Breast epithelium (tissue), 3 donors: Measurements from ENCODE around the gene PABPC1L.

ENCODE experiments used
- POLR2AphosphoS5 ChIP-seq, 3 donors: sonication (generic); formaldehyde crosslinking; IDR thresholded peaks; one replicate each; pipeline ENCODE4 v1.6.1; 2017; ENCODE audit warnings: antibody characterized with exemption in 3 of 3
- TF ChIP-seq, protein P1 (sequence below), 3 donors: fragments of 450-650 bp; IDR thresholded peaks; one replicate each; pipeline ENCODE4 v1.5.1; 2016 to 2017; ENCODE audit warnings: antibody characterized with exemption in 3 of 3, mild to moderate bottlenecking in 3 of 3, moderate library complexity in 3 of 3

DNA sequence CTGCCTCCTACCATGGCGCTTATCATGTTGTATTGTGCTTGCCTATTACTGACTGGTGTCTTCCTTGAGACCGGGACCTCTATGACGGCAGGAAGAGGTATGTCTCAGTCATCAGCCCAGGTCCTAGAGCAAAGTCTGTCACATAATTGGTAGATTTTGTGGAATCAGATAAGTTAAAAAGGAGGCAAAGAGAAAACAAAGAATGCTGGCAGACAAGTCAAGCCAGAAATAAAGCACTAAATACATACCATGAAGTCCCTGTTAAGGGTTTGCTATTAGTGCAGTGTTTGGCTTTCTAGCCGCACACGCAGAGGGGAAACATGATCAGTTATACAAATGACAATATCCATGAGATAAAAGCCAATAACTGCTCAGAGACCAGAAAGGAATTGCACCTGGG lies 44.4 kb downstream of the PABPC1L start:
- TF ChIP-seq, protein P1, sequence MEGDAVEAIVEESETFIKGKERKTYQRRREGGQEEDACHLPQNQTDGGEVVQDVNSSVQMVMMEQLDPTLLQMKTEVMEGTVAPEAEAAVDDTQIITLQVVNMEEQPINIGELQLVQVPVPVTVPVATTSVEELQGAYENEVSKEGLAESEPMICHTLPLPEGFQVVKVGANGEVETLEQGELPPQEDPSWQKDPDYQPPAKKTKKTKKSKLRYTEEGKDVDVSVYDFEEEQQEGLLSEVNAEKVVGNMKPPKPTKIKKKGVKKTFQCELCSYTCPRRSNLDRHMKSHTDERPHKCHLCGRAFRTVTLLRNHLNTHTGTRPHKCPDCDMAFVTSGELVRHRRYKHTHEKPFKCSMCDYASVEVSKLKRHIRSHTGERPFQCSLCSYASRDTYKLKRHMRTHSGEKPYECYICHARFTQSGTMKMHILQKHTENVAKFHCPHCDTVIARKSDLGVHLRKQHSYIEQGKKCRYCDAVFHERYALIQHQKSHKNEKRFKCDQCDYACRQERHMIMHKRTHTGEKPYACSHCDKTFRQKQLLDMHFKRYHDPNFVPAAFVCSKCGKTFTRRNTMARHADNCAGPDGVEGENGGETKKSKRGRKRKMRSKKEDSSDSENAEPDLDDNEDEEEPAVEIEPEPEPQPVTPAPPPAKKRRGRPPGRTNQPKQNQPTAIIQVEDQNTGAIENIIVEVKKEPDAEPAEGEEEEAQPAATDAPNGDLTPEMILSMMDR (IDR thresholded peaks at IDR 0.05) = no peak
- no peak for TF ChIP-seq POLR2AphosphoS5 (IDR thresholded peaks at IDR 0.05)
